Activated gamma-delta T cell (primary cell): ENCODE measurements around the gene TGM3.

Experiments used
- DNase-seq: peaks from one replicate; lab custom pipeline; 2025; lab: John Stamatoyannopoulos, UW

TGM3 gene

GRCh38 chr20:2336471-2336870 is 40.7 kb downstream of the TGM3 start:
- no peak for DNase-seq

DNA sequence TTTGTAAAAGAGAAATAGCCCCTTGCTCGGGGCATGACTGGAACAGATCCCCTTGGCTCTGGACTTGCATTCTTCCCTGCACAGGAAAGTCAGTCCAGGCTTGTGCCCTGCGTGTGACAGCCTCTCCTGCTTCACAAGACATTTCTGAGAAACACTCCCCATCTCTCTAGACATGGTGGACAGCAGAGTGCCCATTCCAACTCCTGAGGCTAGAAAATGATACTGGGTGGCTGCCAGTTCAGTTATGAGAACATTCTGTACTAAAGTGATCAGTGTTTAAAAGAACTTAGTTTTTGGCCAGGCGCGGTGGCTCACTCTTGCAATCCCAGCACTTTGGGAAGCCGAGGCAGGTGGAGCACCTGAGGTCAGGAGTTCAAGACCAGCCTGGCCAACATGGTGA is 41.3 kb downstream of the TGM3 start:
- no peak for DNase-seq

- no peak for DNase-seq
These were observed 42.7 kb downstream of the TGM3 start for GRCh38 chr20:2338411-2339066.

DNA sequence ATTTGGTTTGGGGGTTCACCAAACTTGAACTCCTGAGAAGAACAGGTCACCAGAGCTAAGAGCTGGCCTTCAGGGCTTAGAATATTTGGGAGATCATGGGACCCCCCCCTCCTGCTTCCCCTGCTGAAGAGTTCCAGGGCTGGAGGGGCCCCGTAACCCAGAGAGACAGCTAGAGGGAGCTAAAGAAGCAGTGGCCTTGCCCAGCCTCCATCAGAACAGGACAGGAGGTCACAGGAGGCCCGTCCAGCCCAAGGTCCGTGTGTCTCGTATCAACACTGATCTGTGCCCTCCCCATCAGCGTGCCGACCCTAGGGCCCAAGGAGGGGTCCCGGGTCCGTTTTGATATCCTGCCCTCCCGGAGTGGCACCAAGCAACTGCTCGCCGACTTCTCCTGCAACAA is 44.3 kb downstream of the TGM3 start:
- no peak for DNase-seq

DNA sequence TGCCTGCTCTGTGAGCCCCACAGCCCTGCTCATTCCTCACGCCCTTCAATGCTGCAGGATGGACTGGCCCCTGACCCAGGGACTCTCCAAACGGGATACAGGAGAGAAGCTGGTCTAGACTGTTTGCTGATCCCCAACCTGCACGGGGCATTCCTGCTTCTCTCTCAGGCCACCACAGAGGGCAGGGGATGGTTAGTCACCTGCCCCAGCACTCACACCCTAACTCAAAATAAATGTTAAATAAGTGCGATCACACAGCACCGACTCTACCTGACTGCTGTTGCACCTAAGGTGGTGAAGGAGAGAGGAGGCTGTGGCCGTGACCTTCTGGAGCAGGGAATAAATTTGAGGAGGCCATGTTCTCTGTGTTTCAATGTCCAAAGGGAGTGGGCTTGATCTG is 45.0 kb downstream of the TGM3 start:
- no peak for DNase-seq

GRCh38 chr20:2341336-2341735 is 45.5 kb downstream of the TGM3 start:
- no peak for DNase-seq

GRCh38 chr20:2342243-2342642 is 46.4 kb downstream of the TGM3 start:
- DNase-seq, result no peak

- no peak for DNase-seq
These were observed 50.4 kb downstream of the TGM3 start for GRCh38 chr20:2346188-2346587.

GRCh38 chr20:2348336-2348735 is 52.5 kb downstream of the TGM3 start:
- DNase-seq, result no peak

DNA sequence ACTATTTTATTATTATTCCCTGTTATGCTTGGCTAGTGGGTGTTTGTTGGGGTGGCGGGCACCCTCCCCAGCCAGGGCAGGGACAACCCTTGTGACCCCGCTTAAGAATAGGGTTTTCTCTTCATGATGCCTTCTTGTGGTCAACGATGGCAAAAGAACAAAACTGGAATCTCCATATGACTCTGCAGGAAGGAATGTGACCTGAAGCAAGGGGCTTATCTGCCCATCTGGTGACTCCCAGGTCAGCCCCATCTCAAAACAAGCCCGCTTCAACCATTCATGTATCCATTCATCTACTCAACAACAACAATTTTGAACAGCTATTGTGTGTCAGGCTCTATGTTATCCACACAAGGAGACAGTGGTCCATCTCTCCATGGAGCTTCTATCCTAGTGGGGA is 54.0 kb downstream of the TGM3 start:
- DNase-seq, result no peak

DNA sequence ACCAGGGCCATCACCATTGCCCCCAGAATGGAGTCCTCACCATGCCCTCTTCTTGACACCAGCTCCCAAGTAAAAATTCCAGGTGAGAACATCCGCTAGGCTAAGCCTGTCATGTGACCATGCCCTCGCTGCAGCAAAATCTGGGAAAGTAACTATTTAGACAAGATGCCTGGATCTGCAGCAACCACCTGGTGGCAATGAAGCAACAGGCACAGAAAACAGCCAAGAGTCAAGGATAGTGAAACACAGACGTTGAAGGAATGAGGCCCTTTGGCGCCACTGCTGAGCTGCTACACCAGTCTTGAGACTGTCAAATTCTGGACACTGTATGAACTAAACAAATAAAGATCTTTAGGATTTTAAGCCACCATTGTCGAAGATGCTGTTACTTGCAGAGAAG is 54.8 kb downstream of the TGM3 start:
- DNase-seq, result no peak

DNA sequence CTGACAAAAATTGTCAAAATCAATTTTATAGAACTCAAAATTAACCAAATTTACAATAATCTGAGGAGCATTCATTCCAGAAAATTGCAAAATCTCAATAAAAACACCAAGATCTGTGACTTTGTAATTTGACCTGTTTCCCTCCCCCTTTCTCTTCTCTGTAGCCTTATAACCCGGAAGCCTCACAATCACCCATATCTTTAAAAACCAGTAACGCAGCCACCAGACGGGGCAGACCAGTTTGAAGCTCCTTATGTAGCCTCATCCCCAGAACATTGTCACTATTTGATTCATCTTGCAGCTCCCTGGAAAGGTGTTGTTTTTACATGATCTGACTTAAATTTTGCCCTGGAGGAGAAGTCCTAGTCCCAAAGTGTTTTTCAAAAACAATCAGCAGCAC is 57.4 kb downstream of the TGM3 start:
- DNase-seq, result no peak

DNA sequence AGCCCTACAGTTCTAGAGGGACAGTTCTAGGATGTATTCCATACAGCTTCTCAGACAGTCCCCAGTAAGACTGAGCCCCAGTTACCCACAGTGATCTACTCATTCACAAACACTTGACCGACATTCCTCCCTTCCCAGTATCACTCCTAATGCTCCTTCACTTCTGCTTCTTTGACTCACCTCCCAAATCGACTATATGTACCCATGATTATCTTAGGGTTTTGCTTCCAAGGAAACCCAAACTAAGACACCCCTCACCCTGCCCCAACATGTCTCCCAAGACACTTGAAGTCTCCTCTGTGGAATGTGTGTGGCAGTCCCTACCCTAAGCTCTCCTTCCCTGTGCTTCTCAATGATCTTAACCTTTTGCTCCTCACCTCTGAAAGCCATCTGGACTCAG is 61.3 kb downstream of the TGM3 start:
- DNase-seq, result no peak

- no peak for DNase-seq
These were observed 62.2 kb downstream of the TGM3 start for GRCh38 chr20:2358006-2358405.

DNA sequence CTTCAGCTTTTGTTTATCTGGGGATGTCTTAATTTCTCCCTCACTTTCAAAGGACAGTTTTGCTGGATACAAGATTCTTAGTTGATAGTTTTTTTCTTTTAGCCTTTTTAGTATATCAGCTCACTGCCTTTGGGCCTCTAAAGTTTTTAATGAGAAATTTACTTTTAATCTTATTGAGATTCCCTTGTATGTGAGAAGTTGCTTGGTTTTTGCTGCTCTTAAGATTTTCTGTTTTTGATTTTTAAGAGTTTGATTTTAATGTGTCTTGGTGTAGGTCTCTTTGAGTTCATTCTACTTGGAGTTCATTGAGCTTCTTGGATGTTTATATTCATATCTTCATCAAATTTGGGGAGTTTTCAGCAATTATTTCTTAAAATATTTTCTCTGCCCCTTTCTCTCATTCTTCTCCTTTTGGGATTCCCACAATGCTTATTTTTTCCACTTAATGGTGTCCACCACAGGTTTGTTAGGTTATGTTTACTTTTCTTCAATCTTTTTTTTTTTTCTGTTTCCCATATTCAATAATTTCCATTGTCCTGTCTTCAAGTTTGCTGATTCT is 65.3 kb downstream of the TGM3 start:
- no peak for DNase-seq

GRCh38 chr20:2363187-2363586 is 67.4 kb downstream of the TGM3 start:
- no peak for DNase-seq

DNA sequence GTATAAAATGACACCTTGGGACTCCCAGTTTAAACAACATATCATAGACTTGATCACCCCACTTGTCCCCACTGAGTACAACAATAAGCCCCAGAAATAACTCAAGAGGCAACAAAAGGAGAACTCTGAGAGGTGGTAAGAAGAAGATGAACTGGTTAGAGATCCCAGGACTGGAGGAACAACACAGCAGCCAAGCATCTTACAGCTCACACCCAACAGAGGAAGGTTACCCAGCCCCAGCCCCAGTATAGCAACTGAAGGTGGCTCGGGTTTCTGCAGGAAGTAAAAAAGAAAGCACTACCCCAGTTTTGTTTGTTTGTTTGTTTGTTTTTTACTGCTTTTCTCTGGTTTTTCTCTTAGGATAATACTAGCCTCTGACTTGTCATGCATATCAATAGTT is 67.8 kb downstream of the TGM3 start:
- DNase-seq, result no peak

DNA sequence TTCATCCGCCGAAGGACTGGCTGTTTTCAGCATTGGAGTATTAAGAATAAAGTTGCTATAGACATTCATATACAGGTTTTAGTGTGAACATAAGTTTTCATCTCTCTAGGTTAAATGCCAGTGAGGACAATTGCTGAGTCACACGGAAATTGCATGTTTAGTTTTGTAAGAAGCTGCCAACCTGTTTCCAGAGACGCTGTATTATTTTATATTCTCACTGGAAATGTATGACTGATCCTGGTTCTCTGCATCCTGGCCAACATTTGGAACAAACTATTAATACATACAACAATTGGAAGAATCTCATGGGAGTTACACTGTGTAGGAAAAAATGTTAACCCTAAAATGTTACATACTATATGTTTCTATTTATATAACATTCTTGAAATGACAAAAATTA is 68.2 kb downstream of the TGM3 start:
- DNase-seq, result no peak

DNA sequence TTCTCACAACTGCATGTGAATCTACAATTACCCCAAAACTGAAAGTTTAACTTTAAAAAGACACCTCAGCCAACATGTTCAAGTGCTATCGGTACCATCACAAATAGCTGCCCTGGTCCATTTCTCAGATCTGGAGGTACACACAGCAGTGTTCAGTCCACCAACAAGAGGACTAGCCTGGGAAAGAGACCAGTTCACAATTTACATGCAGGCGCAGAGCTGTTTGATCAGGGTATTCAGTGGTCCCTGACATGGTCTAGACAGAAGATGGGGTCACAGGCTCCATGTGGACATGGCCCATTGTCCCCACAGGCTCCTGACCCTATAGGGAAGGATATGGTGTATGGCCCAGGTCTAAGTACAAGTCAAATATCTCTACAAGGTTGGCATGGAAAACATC is 69.3 kb downstream of the TGM3 start:
- DNase-seq, result no peak

DNA sequence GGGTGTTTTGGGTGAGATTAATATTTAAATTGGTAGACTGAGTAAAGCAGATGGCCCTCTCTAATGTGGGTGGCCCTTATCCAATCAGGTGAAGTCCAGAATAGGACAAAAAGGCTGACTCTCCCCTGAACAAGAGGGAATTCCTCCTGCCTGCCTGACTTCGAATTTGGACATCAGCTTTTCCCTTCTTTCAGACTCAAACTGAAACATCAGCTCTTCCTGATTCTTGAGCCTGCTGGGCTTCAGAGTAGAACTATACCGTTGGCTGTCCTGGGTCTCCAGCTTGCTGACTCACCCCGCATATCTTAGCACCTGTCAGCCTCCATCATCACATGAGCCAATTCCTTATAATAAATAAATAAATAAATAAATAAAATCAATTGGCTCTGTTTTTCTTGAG is 69.9 kb downstream of the TGM3 start:
- DNase-seq, result no peak

GRCh38 chr20:2368621-2369020 is 72.8 kb downstream of the TGM3 start:
- no peak for DNase-seq

GRCh38 chr20:2373098-2373497 is 77.3 kb downstream of the TGM3 start:
- no peak for DNase-seq

GRCh38 chr20:2374346-2375125 is 78.7 kb downstream of the TGM3 start:
- DNase-seq, result no peak

GRCh38 chr20:2378893-2379292 is 83.1 kb downstream of the TGM3 start:
- no peak for DNase-seq
